Panc1 (cell line): ENCODE results near the gene IGFN1. TPM values are rescaled to one million over a fixed set of nuclear protein-coding genes. Genes with fewer than 3 reads are reported as not detected.

Experiments
- ATAC-seq: fragments of 200-7000 bp; cut with Tn5 transposase; 2 replicates; pipeline ENCODE4 v1.9.1; 2020; ENCODE audit warnings: mild to moderate bottlenecking, moderate library complexity
- BruUV-seq: library from RNA; stranded (reverse); fragments of 400-500 nt; replicated peaks from 2 replicates; lab custom pipeline; 2021; lab: Mats Ljungman, UMichigan
- CTCF ChIA-PET: fragments of 300-600 bp; sonication (Branson Sonifier 250); formaldehyde crosslinking; loops from one replicate; lab custom pipeline; 2022; ENCODE audit warnings: antibody characterized with exemption; lab: Charles Lee
- POLR2A ChIA-PET: fragments of 300-600 bp; sonication (Branson Sonifier 250); formaldehyde crosslinking; loops from one replicate; lab custom pipeline; 2022; ENCODE audit warnings: antibody characterized with exemption; lab: Charles Lee
- DNase-seq: peaks from one replicate; pipeline ENCODE4 v3.0.0-alpha.2; 2010; ENCODE audit warnings: low read depth, low spot score
- H3K27ac ChIP-seq: 2 replicates; pipeline ENCODE4 v1.5.1; 2011; ENCODE audit warnings: mild to moderate bottlenecking, low read length, inconsistent platforms
- H3K27me3 ChIP-seq: fragments of 200-500 bp; sonication (Bioruptor generic); 2 replicates; pipeline ENCODE4 v1.6.0; 2014; ENCODE audit warnings: low read length, inconsistent platforms; ENCODE audit not compliant: control insufficient read depth, insufficient read depth
- H3K36me3 ChIP-seq: fragments of 200-500 bp; sonication (Bioruptor generic); 2 replicates; pipeline ENCODE4 v1.5.1; 2014; ENCODE audit warnings: inconsistent platforms, mild to moderate bottlenecking, low read length, moderate library complexity; ENCODE audit not compliant: control insufficient read depth, insufficient read depth
- H3K4me1 ChIP-seq: 2 replicates; pipeline ENCODE4 v1.5.1; 2011; ENCODE audit warnings: inconsistent platforms, mild to moderate bottlenecking, low read length, moderate library complexity; ENCODE audit not compliant: control insufficient read depth, insufficient read depth
- H3K4me3 ChIP-seq, 2 experiments: 2 replicates each; pipeline ENCODE4 v1.5.1; 2011 to 2012; ENCODE audit warnings: low read depth in 2 of 2, low read length in 2 of 2, mild to moderate bottlenecking in 2 of 2, inconsistent platforms in 1 of 2, moderate library complexity in 1 of 2
- H3K9me3 ChIP-seq: fragments of 200-500 bp; sonication (Bioruptor generic); 2 replicates; pipeline ENCODE4 v1.5.1; 2014; ENCODE audit warnings: low read depth, mild to moderate bottlenecking, inconsistent platforms, low read length, moderate library complexity; ENCODE audit not compliant: control insufficient read depth, insufficient read depth
- CTCF ChIP-seq: fragments of 450-650 bp; IDR thresholded peaks from 2 replicates; pipeline ENCODE4 v1.5.1; 2017; ENCODE audit warnings: mild to moderate bottlenecking
- POLR2AphosphoS5 ChIP-seq: IDR thresholded peaks from 2 replicates; pipeline ENCODE4 v1.6.1; 2012; ENCODE audit warnings: mild to moderate bottlenecking, low read depth, low read length, moderate library complexity
- REST ChIP-seq, 2 experiments: IDR thresholded peaks; 2 replicates each; pipeline ENCODE4 v1.6.1; 2011 to 2012; ENCODE audit warnings: low read depth in 2 of 2, control low read depth in 1 of 2, low read length in 1 of 2, mild to moderate bottlenecking in 1 of 2, moderate library complexity in 1 of 2; ENCODE audit not compliant: insufficient read depth in 1 of 2
- SIN3A ChIP-seq: IDR thresholded peaks from 2 replicates; pipeline ENCODE4 v1.6.1; 2012; ENCODE audit warnings: low read depth, mild to moderate bottlenecking, low read length, moderate library complexity, borderline replicate concordance; ENCODE audit not compliant: insufficient read depth
- TCF7L2 ChIP-seq: IDR thresholded peaks from 2 replicates; pipeline ENCODE4 v1.6.1; 2011; ENCODE audit warnings: mild to moderate bottlenecking, low read depth, low read length, inconsistent platforms
- in situ Hi-C: cut with HindIII; loops from 2 replicates; pipeline ENCODE4 v1.10.0; 2016; ENCODE audit warnings: low sequenced_read_pairs, low pct_unique_long_range_greater_than_20kb
- intact Hi-C: fragments of 100-400 bp; cut with micrococcal nuclease; formaldehyde crosslinking; loops from one replicate; pipeline ENCODE4 v1.10.0; 2022; ENCODE audit not compliant: unreplicated experiment
- total RNA-seq: library from RNA; stranded (reverse); gene quantifications from one replicate; pipeline ENCODE4 v1.2.1, GENCODE V29; 2021; ENCODE audit not compliant: unreplicated experiment

The IGFN1 gene
- total RNA-seq, 1 experiment from 2014 or later: not detected

- H3K27me3 ChIP-seq: no peaks in the 10 kb centered on the region
- H3K4me1 ChIP-seq: no peaks in the 10 kb centered on the region
- no peak overlapping the region for H3K4me3 ChIP-seq
- ChIA-PET CTCF (no interaction called here), POLR2A (no interaction called here)
- intact Hi-C loops (no loop called here), in situ Hi-C loops (no loop called here)
- no peak for TF ChIP-seq POLR2AphosphoS5
- TF ChIP-seq TCF7L2: no peak
- TF ChIP-seq SIN3A: no peak
- TF ChIP-seq REST (IDR thresholded peaks at IDR 0.05; ENCODE audit: insufficient read depth in 1 of 2, low read depth in 2 of 2, low read length in 1 of 2): no peak
- no peak for TF ChIP-seq CTCF
- no peaks in the 10 kb centered on the region for H3K36me3 ChIP-seq
- no TSS peak for BruUV-seq
- H3K27ac ChIP-seq: no peak overlapping the region
- ATAC-seq (no peak), DNase-seq (no peak)
- H3K9me3 ChIP-seq: no peaks in the 10 kb centered on the region
Observed at GRCh38 chr1:201194046-201194445, 3.4 kb downstream of the IGFN1 start.

GRCh38 chr1:201198598-201198997 is 8.0 kb downstream of the IGFN1 start:
- ATAC-seq (no peak), DNase-seq (no peak)
- in situ Hi-C loops: no loop called here
- ChIA-PET POLR2A (no interaction called here), CTCF (no interaction called here)
- intact Hi-C loops: no loop called here
- Histone ChIP-seq H3K4me3 (no peak overlapping the region), H3K36me3 (no peaks in the 10 kb centered on the region), H3K27ac (no peak overlapping the region), H3K4me1 (no peaks in the 10 kb centered on the region), H3K9me3 (no peaks in the 10 kb centered on the region), H3K27me3 (peaks cover 2% of the 10 kb centered on the region; the same call in 1 of the 2 replicates)
- BruUV-seq: no TSS peak
- no peak for TF ChIP-seq REST (IDR thresholded peaks at IDR 0.05; ENCODE audit: insufficient read depth in 1 of 2, low read depth in 2 of 2, low read length in 1 of 2)
- no peak for TF ChIP-seq CTCF
- no peak for TF ChIP-seq TCF7L2
- TF ChIP-seq SIN3A: no peak
- TF ChIP-seq POLR2AphosphoS5: no peak
